Measurements from ENCODE around the gene ARL6IP1. TPM values are rescaled to one million over a fixed set of nuclear protein-coding genes. Genes with fewer than 3 reads are reported as not detected.

The ARL6IP1 gene
- 100 to 1,000 TPM; 164 to 169 TPM for total RNA-seq

- peak within 1 kb of the TSS; percentile 96 for H3K27ac Mint-ChIP-seq
- ATAC-seq (replicated peaks in 1 of 2) (peak; percentile 94 to 96), DNase-seq (peak; percentile 99)
- peaks cover 5 to 25% of the 10 kb centered on the region in 2 donors for H3K36me3 Mint-ChIP-seq (ENCODE audit: insufficient read depth in 2 of 2)
- no peaks in the 10 kb centered on the region for H3K9me3 Mint-ChIP-seq
- H3K4me3 Mint-ChIP-seq = peak within 1 kb of the TSS; percentile 96 to 98
- peaks cover 82% of the 10 kb centered on the region for H3K4me1 Mint-ChIP-seq (ENCODE audit: low read depth)
- no peaks in the 10 kb centered on the region for H3K27me3 Mint-ChIP-seq (ENCODE audit: low read depth)
Measured at GRCh38 chr16:18801145-18801972, at the start of gene ARL6IP1. Gene ARL6IP1 (minus strand): TSS chr16:18801549. CDS start chr16:18801466, 83 bp downstream.

GRCh38 chr16:18846416-18846815 is 45.1 kb upstream of the ARL6IP1 start:
- H3K27me3 Mint-ChIP-seq (ENCODE audit: low read depth) = no peaks in the 10 kb centered on the region
- no peaks in the 10 kb centered on the region for H3K9me3 Mint-ChIP-seq
- ATAC-seq (replicated peaks in 1 of 2) = no peak
- H3K27ac Mint-ChIP-seq = peak overlapping the region; percentile 86
- H3K4me3 Mint-ChIP-seq = no peak overlapping the region
- DNase-seq = no peak
- H3K36me3 Mint-ChIP-seq (ENCODE audit: insufficient read depth in 2 of 2) = peaks cover 15 to 34% of the 10 kb centered on the region in 2 donors
- no peaks in the 10 kb centered on the region for H3K4me1 Mint-ChIP-seq (ENCODE audit: low read depth)

- ATAC-seq (replicated peaks in 1 of 2) = no peak
- no peak for DNase-seq
- H3K4me1 Mint-ChIP-seq (ENCODE audit: low read depth) = peaks cover 7% of the 10 kb centered on the region
- peaks cover 19 to 40% of the 10 kb centered on the region in 2 donors for H3K36me3 Mint-ChIP-seq (ENCODE audit: insufficient read depth in 2 of 2)
- H3K27ac Mint-ChIP-seq = no peak overlapping the region
- no peak overlapping the region for H3K4me3 Mint-ChIP-seq
- H3K9me3 Mint-ChIP-seq = no peaks in the 10 kb centered on the region
- H3K27me3 Mint-ChIP-seq (ENCODE audit: low read depth) = no peaks in the 10 kb centered on the region
Measured at GRCh38 chr16:18842565-18842964, 41.2 kb upstream of the ARL6IP1 start.

- peaks cover 20 to 43% of the 10 kb centered on the region in 2 donors for H3K36me3 Mint-ChIP-seq (ENCODE audit: insufficient read depth in 2 of 2)
- no peaks in the 10 kb centered on the region for H3K27me3 Mint-ChIP-seq (ENCODE audit: low read depth)
- H3K4me1 Mint-ChIP-seq (ENCODE audit: low read depth) = peaks cover 13% of the 10 kb centered on the region
- ATAC-seq (replicated peaks in 1 of 2) (no peak), DNase-seq (no peak)
- no peak overlapping the region for H3K4me3 Mint-ChIP-seq
- H3K9me3 Mint-ChIP-seq = no peaks in the 10 kb centered on the region
- H3K27ac Mint-ChIP-seq = no peak overlapping the region
Measured at GRCh38 chr16:18841833-18842525, 40.6 kb upstream of the ARL6IP1 start.

GRCh38 chr16:18839555-18839954 is 38.2 kb upstream of the ARL6IP1 start:
- Mint-ChIP-seq H3K27ac (no peak overlapping the region), H3K36me3 (ENCODE audit: insufficient read depth in 2 of 2) (peaks cover 28 to 52% of the 10 kb centered on the region in 2 donors), H3K9me3 (no peaks in the 10 kb centered on the region), H3K4me3 (no peak overlapping the region), H3K27me3 (ENCODE audit: low read depth) (no peaks in the 10 kb centered on the region), H3K4me1 (ENCODE audit: low read depth) (peaks cover 21% of the 10 kb centered on the region)
- ATAC-seq (replicated peaks in 1 of 2) (no peak), DNase-seq (no peak)

GRCh38 chr16:18836702-18837101 is 35.4 kb upstream of the ARL6IP1 start:
- no peak for DNase-seq
- no peaks in the 10 kb centered on the region for H3K9me3 Mint-ChIP-seq
- no peaks in the 10 kb centered on the region for H3K27me3 Mint-ChIP-seq (ENCODE audit: low read depth)
- H3K4me3 Mint-ChIP-seq = peak overlapping the region; percentile 29 to 36
- peaks cover 21% of the 10 kb centered on the region for H3K4me1 Mint-ChIP-seq (ENCODE audit: low read depth)
- ATAC-seq (replicated peaks in 1 of 2) = peak; percentile 89 to 96
- H3K36me3 Mint-ChIP-seq (ENCODE audit: insufficient read depth in 2 of 2) = peaks cover 30 to 53% of the 10 kb centered on the region in 2 donors
- H3K27ac Mint-ChIP-seq = peak overlapping the region; percentile 91

GRCh38 chr16:18834864-18835263 is 33.5 kb upstream of the ARL6IP1 start:
- no peak for DNase-seq
- ATAC-seq (replicated peaks in 1 of 2) = no peak
- no peaks in the 10 kb centered on the region for H3K27me3 Mint-ChIP-seq (ENCODE audit: low read depth)
- no peak overlapping the region for H3K27ac Mint-ChIP-seq
- H3K9me3 Mint-ChIP-seq = no peaks in the 10 kb centered on the region
- H3K4me1 Mint-ChIP-seq (ENCODE audit: low read depth) = peaks cover 21% of the 10 kb centered on the region
- H3K4me3 Mint-ChIP-seq = no peak overlapping the region
- peaks cover 28 to 64% of the 10 kb centered on the region in 2 donors for H3K36me3 Mint-ChIP-seq (ENCODE audit: insufficient read depth in 2 of 2)

- Mint-ChIP-seq H3K4me1 (ENCODE audit: low read depth) (peaks cover 21% of the 10 kb centered on the region), H3K27ac (peak overlapping the region; percentile 2), H3K27me3 (ENCODE audit: low read depth) (no peaks in the 10 kb centered on the region), H3K36me3 (ENCODE audit: insufficient read depth in 2 of 2) (peaks cover 26 to 60% of the 10 kb centered on the region in 2 donors), H3K4me3 (no peak overlapping the region), H3K9me3 (no peaks in the 10 kb centered on the region)
- DNase-seq (no peak), ATAC-seq (replicated peaks in 1 of 2) (no peak)
Measured at GRCh38 chr16:18833707-18834505, 32.6 kb upstream of the ARL6IP1 start.

- ATAC-seq (replicated peaks in 1 of 2) = no peak
- H3K36me3 Mint-ChIP-seq (ENCODE audit: insufficient read depth in 2 of 2) = peaks cover 26 to 64% of the 10 kb centered on the region in 2 donors
- H3K27me3 Mint-ChIP-seq (ENCODE audit: low read depth) = no peaks in the 10 kb centered on the region
- H3K4me3 Mint-ChIP-seq = no peak overlapping the region
- H3K27ac Mint-ChIP-seq = no peak overlapping the region
- no peaks in the 10 kb centered on the region for H3K9me3 Mint-ChIP-seq
- DNase-seq = no peak
- peaks cover 23% of the 10 kb centered on the region for H3K4me1 Mint-ChIP-seq (ENCODE audit: low read depth)
Measured at GRCh38 chr16:18832613-18833012, 31.3 kb upstream of the ARL6IP1 start.

GRCh38 chr16:18832006-18832405 is 30.7 kb upstream of the ARL6IP1 start:
- Mint-ChIP-seq H3K9me3 (no peaks in the 10 kb centered on the region), H3K36me3 (ENCODE audit: insufficient read depth in 2 of 2) (peaks cover 25 to 61% of the 10 kb centered on the region in 2 donors)

GRCh38 chr16:18829251-18829650 is 27.9 kb upstream of the ARL6IP1 start:
- Mint-ChIP-seq H3K27me3 (ENCODE audit: low read depth) (no peaks in the 10 kb centered on the region), H3K4me3 (no peak overlapping the region), H3K27ac (no peak overlapping the region), H3K36me3 (ENCODE audit: insufficient read depth in 2 of 2) (peaks cover 14 to 43% of the 10 kb centered on the region in 2 donors), H3K4me1 (ENCODE audit: low read depth) (peaks cover 9% of the 10 kb centered on the region), H3K9me3 (no peaks in the 10 kb centered on the region)
- ATAC-seq (replicated peaks in 1 of 2) = no peak
- no peak for DNase-seq

More at GRCh38 chr16:18832006-18832405, 30.7 kb upstream of the ARL6IP1 start:
- DNase-seq = no peak
- no peaks in the 10 kb centered on the region for H3K27me3 Mint-ChIP-seq (ENCODE audit: low read depth)
- peaks cover 17% of the 10 kb centered on the region for H3K4me1 Mint-ChIP-seq (ENCODE audit: low read depth)
- no peak for ATAC-seq (replicated peaks in 1 of 2)
- H3K4me3 Mint-ChIP-seq = no peak overlapping the region
- H3K27ac Mint-ChIP-seq = no peak overlapping the region

- peak in 1 of 2 donors; percentile 9 for DNase-seq
- ATAC-seq (replicated peaks in 1 of 2) = no peak
- H3K4me1 Mint-ChIP-seq (ENCODE audit: low read depth) = peaks cover 9% of the 10 kb centered on the region
- H3K27me3 Mint-ChIP-seq (ENCODE audit: low read depth) = no peaks in the 10 kb centered on the region
- H3K36me3 Mint-ChIP-seq (ENCODE audit: insufficient read depth in 2 of 2) = peaks cover 11 to 35% of the 10 kb centered on the region in 2 donors
- H3K9me3 Mint-ChIP-seq = no peaks in the 10 kb centered on the region
- H3K27ac Mint-ChIP-seq = peak overlapping the region; percentile 85
- no peak overlapping the region for H3K4me3 Mint-ChIP-seq
Measured at GRCh38 chr16:18827890-18828289, 26.5 kb upstream of the ARL6IP1 start.

GRCh38 chr16:18816286-18816685 is 14.9 kb upstream of the ARL6IP1 start:
- Mint-ChIP-seq H3K27me3 (ENCODE audit: low read depth) (no peaks in the 10 kb centered on the region), H3K27ac (no peak overlapping the region), H3K4me1 (ENCODE audit: low read depth) (peaks cover 14% of the 10 kb centered on the region), H3K36me3 (ENCODE audit: insufficient read depth in 2 of 2) (peaks cover 12 to 27% of the 10 kb centered on the region in 2 donors), H3K4me3 (no peak overlapping the region), H3K9me3 (no peaks in the 10 kb centered on the region)
- ATAC-seq (replicated peaks in 1 of 2) = no peak
- DNase-seq = no peak

Measured in activated T-cell treated with anti-CD3 and anti-CD28 coated beads, Interleukin-2, amount 50 U/mL, for 72 hours (primary cell).